H1 (cell line): Measurements from ENCODE around the gene RIPPLY2. TPM values are rescaled to one million over a fixed set of nuclear protein-coding genes. Genes with fewer than 3 reads are reported as not detected.

Experiments
- polyA plus RNA-seq, 7 experiments: library from polyadenylated mRNA; depleted of rRNA in 3 of 7; stranded (reverse) in 5 of 7; unstranded in 2 of 7; fragments of >200 nt in 5 of 7; fragments of 200-250 nt in 2 of 7; gene quantifications; 1 replicate in 5 of 7; 2 replicates in 1 of 7; 4 replicates in 1 of 7; pipeline versions ENCODE4 v1.2.1 to v1.2.3, GENCODE V29; 2011 to 2013; ENCODE audit warnings: missing spikeins in 2 of 7, mixed read lengths in 2 of 7
- total RNA-seq: library from RNA; stranded (reverse); fragmentation: NEBNext Ultra II Directional; extraction: Animal tissue kit (Norgen Biotek cat#: 25700); gene quantifications from 2 replicates; pipeline ENCODE4 v1.2.1, GENCODE V29; 2021
- TF ChIP-seq, protein P1 (sequence below): IDR thresholded peaks from 2 replicates; pipeline ENCODE4 v1.6.1; 2012; ENCODE audit warnings: inconsistent platforms

RIPPLY2 gene
- total and polyA plus RNA-seq, 2 of the 8 experiments (the other 6 are each of a cell fraction or from before 2014, with no cell fraction given): 0.74 to 1.5 TPM

DNA sequence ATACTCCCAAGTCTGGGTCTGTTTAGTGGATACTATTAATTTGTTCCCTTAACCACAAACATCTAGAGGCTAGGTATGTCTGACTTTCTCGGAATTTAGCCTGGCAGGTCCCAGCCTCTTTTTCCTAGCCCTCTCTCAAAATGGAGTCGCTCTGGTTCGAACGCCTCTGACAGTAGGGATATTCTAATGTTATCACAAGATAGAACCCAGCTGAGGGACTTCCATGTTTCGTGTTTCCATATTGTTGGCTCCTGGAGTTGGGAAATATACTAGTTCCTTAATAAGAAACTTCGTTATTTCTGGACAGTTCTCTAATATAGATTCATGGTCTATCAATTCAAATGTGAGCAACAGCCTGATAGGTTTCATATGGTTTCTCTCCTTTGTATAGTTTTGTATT, 22.7 kb downstream of the RIPPLY2 start (continued):
- TF ChIP-seq, protein P1, sequence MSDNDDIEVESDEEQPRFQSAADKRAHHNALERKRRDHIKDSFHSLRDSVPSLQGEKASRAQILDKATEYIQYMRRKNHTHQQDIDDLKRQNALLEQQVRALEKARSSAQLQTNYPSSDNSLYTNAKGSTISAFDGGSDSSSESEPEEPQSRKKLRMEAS: no peak
- TF ChIP-seq, all 59 proteins: peak for 0
